Trophoblast cell (in vitro differentiated cells and primary cell): Measurements from ENCODE around the gene ASTN1.

Experiments used
- DNase-seq, 2 donors: peaks; one replicate each; pipeline ENCODE4 v3.0.0-alpha.2; 2016
- H2AFZ ChIP-seq: 2 replicates; pipeline ENCODE4 v1.6.1; 2013; ENCODE audit warnings: low read length, moderate library complexity, mild to moderate bottlenecking; ENCODE audit not compliant: insufficient read depth, poor library complexity
- H2AK5ac ChIP-seq: 2 replicates; pipeline ENCODE4 v1.6.1; 2013; ENCODE audit warnings: mild to moderate bottlenecking, low read length
- H2BK120ac ChIP-seq: 2 replicates; pipeline ENCODE4 v1.6.1; 2013; ENCODE audit warnings: low read length, mild to moderate bottlenecking, moderate library complexity; ENCODE audit not compliant: insufficient read depth, poor library complexity
- H2BK12ac ChIP-seq: 2 replicates; pipeline ENCODE4 v1.6.1; 2013; ENCODE audit warnings: mild to moderate bottlenecking, low read length, moderate library complexity
- H2BK5ac ChIP-seq: 2 replicates; pipeline ENCODE4 v1.6.1; 2013; ENCODE audit warnings: low read length, low read depth, moderate library complexity, mild to moderate bottlenecking; ENCODE audit not compliant: poor library complexity
- H3K14ac ChIP-seq: 2 replicates; pipeline ENCODE4 v1.6.1; 2013; ENCODE audit warnings: mild to moderate bottlenecking, low read length
- H3K18ac ChIP-seq: 2 replicates; pipeline ENCODE4 v1.6.1; 2013; ENCODE audit warnings: mild to moderate bottlenecking, low read length
- H3K23ac ChIP-seq: 2 replicates; pipeline ENCODE4 v1.6.1; 2013; ENCODE audit warnings: low read length
- H3K27ac ChIP-seq: 2 replicates; pipeline ENCODE4 v1.5.1; 2013; ENCODE audit warnings: low read depth, mild to moderate bottlenecking, inconsistent platforms, low read length, moderate library complexity
- H3K27me3 ChIP-seq: 2 replicates; pipeline ENCODE4 v1.6.1; 2013; ENCODE audit warnings: inconsistent platforms, mild to moderate bottlenecking, low read length, moderate library complexity; ENCODE audit not compliant: insufficient read depth
- H3K36me3 ChIP-seq, 2 experiments: 1 replicate in 1 of 2; 2 replicates in 1 of 2; pipeline ENCODE4 v1.6.1; 2013; ENCODE audit warnings: low read length in 2 of 2, mild to moderate bottlenecking in 2 of 2, moderate library complexity in 1 of 2; ENCODE audit not compliant: insufficient read depth in 2 of 2, control insufficient read depth in 1 of 2
- H3K4ac ChIP-seq: 2 replicates; pipeline ENCODE4 v1.6.1; 2013; ENCODE audit warnings: low read depth, mild to moderate bottlenecking, low read length, moderate library complexity
- H3K4me1 ChIP-seq, 2 experiments: 1 replicate in 1 of 2; 2 replicates in 1 of 2; pipeline ENCODE4 v1.6.1; 2013; ENCODE audit warnings: low read length in 2 of 2, mild to moderate bottlenecking in 2 of 2, moderate library complexity in 1 of 2; ENCODE audit not compliant: insufficient read depth in 2 of 2, control insufficient read depth in 1 of 2
- H3K4me2 ChIP-seq: 2 replicates; pipeline ENCODE4 v1.6.1; 2013; ENCODE audit warnings: inconsistent platforms, mild to moderate bottlenecking, low read length, moderate library complexity
- H3K4me3 ChIP-seq: 2 replicates; pipeline ENCODE4 v1.5.1; 2013; ENCODE audit warnings: mild to moderate bottlenecking, low read depth, low read length, inconsistent platforms
- H3K79me1 ChIP-seq: one replicate; pipeline ENCODE4 v1.6.1; 2013; ENCODE audit warnings: low read length
- H3K79me2 ChIP-seq: 2 replicates; pipeline ENCODE4 v1.6.1; 2013; ENCODE audit warnings: low read length, mild to moderate bottlenecking; ENCODE audit not compliant: control insufficient read depth, insufficient read depth, poor library complexity
- H3K9ac ChIP-seq: 2 replicates; pipeline ENCODE4 v1.6.1; 2013; ENCODE audit warnings: mild to moderate bottlenecking, low read length
- H3K9me3 ChIP-seq: 2 replicates; pipeline ENCODE4 v1.6.1; 2013; ENCODE audit warnings: low read depth, mild to moderate bottlenecking, control low read depth, inconsistent platforms, low read length; ENCODE audit not compliant: insufficient read depth
- H4K12ac ChIP-seq: 2 replicates; pipeline ENCODE4 v1.6.1; 2013; ENCODE audit warnings: low read depth, mild to moderate bottlenecking, low read length, moderate library complexity
- H4K8ac ChIP-seq: 2 replicates; pipeline ENCODE4 v1.6.1; 2013; ENCODE audit warnings: low read depth, mild to moderate bottlenecking, low read length, moderate library complexity
- H4K91ac ChIP-seq: one replicate; pipeline ENCODE4 v1.6.1; 2013; ENCODE audit warnings: low read depth, mild to moderate bottlenecking, low read length, moderate library complexity
- WGBS: extraction: QIAGEN DNeasy Blood & Tissue Kit; methylation state at CpG from one replicate; pipeline ENCODE4 v1.1.7; 2013; ENCODE audit warnings: missing lambda C conversion rate; ENCODE audit not compliant: insufficient read length, insufficient coverage; ENCODE audit errors: extremely low coverage; 5-methylcytosine and 5-hydroxymethylcytosine counted together

Gene ASTN1

GRCh38 chr1:177190308-177190970 lies 25.9 kb upstream of the ASTN1 start:
- H3K36me3 ChIP-seq = no peaks in the 10 kb centered on the region
- no peak overlapping the region for H3K4ac ChIP-seq
- no peak overlapping the region for H3K18ac ChIP-seq
- H4K91ac ChIP-seq = no peak overlapping the region
- no peak overlapping the region for H3K23ac ChIP-seq
- no peak overlapping the region for H2AK5ac ChIP-seq
- no peak overlapping the region for H3K14ac ChIP-seq
- H2BK5ac ChIP-seq = no peak overlapping the region
- H3K4me3 ChIP-seq = no peak overlapping the region
- no peaks in the 10 kb centered on the region for H3K79me2 ChIP-seq
- no CpG with 5 or more reads among the region's 3 CpGs for WGBS
- no peaks in the 10 kb centered on the region for H3K4me1 ChIP-seq
- H3K9ac ChIP-seq = peak overlapping the region; percentile 71
- H3K79me1 ChIP-seq = no peaks in the 10 kb centered on the region
- H3K4me2 ChIP-seq = no peak overlapping the region
- H3K9me3 ChIP-seq = no peaks in the 10 kb centered on the region
- DNase-seq = no peak
- no peak overlapping the region for H4K8ac ChIP-seq
- no peak overlapping the region for H2BK12ac ChIP-seq
- H3K27ac ChIP-seq = no peak overlapping the region
- H2AFZ ChIP-seq = no peak overlapping the region
- H2BK120ac ChIP-seq = no peak overlapping the region
- no peaks in the 10 kb centered on the region for H3K27me3 ChIP-seq
- no peak overlapping the region for H4K12ac ChIP-seq

DNA sequence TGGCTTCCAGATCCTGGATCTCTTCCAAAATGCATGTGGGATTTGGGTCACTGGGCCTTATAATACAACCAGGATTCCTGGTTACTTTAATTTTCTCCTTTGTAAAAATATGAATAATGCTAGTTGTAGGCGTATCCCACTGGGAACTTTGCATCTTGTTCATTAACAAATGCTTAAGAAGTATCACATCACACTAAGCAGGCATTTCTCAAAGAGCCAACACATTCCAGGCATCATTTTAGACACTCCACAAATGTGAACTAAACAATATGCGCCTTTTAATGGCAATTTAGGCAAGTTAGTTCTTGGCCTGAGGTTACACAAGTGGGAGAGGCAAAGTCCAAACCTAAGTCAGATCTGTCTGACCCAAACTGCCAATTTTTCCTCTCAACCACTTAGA lies 22.1 kb upstream of the ASTN1 start:
- Histone ChIP-seq H3K27me3 (no peaks in the 10 kb centered on the region), H3K18ac (no peak overlapping the region), H3K4me3 (no peak overlapping the region), H2AFZ (no peak overlapping the region), H3K36me3 (no peaks in the 10 kb centered on the region), H3K4me2 (no peak overlapping the region), H3K79me2 (no peaks in the 10 kb centered on the region), H4K12ac (no peak overlapping the region), H3K79me1 (no peaks in the 10 kb centered on the region), H3K4me1 (no peaks in the 10 kb centered on the region), H4K8ac (no peak overlapping the region), H3K4ac (no peak overlapping the region), H4K91ac (no peak overlapping the region), H3K23ac (no peak overlapping the region), H2BK5ac (no peak overlapping the region), H3K14ac (no peak overlapping the region), H2BK12ac (no peak overlapping the region), H3K9me3 (no peaks in the 10 kb centered on the region), H3K27ac (no peak overlapping the region), H2BK120ac (no peak overlapping the region), H3K9ac (no peak overlapping the region), H2AK5ac (no peak overlapping the region)
- DNase-seq = no peak
- no CpG with 5 or more reads among the region's 2 CpGs for WGBS

DNA sequence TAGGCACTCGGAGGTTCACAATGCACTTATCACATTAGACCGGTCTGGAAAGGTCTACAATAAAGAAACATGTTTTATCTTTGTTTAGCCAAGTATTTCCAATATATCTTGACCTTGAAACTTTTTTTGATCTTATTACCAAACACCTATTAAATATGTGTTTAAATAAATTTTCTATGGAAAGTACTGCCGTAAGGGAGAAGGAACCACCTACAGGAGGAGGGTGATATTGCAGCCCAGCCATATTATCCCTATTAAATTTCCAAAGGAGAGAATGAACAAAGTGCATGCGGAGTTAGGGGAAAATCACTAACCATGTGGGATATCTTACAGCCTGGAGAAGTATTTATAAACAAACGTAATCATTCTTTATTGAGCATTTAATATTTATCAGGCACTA lies 20.7 kb upstream of the ASTN1 start:
- Histone ChIP-seq H3K36me3 (no peaks in the 10 kb centered on the region), H2BK5ac (no peak overlapping the region), H3K4me2 (no peak overlapping the region), H3K4ac (no peak overlapping the region), H3K14ac (no peak overlapping the region), H4K91ac (no peak overlapping the region), H4K8ac (no peak overlapping the region), H2BK12ac (no peak overlapping the region), H2AFZ (no peak overlapping the region), H3K27ac (no peak overlapping the region), H4K12ac (no peak overlapping the region), H3K23ac (no peak overlapping the region), H3K9me3 (peaks cover 2% of the 10 kb centered on the region), H3K4me3 (no peak overlapping the region), H2AK5ac (no peak overlapping the region), H3K79me1 (no peaks in the 10 kb centered on the region), H3K18ac (no peak overlapping the region), H2BK120ac (no peak overlapping the region), H3K9ac (no peak overlapping the region), H3K4me1 (peaks cover 0 to 4% of the 10 kb centered on the region in 2 experiments), H3K79me2 (no peaks in the 10 kb centered on the region), H3K27me3 (peaks cover 7% of the 10 kb centered on the region)
- WGBS = no CpG with 5 or more reads among the region's 5 CpGs
- peak; percentile 19 to 61 for DNase-seq

- no peak overlapping the region for H3K9ac ChIP-seq
- H3K79me1 ChIP-seq = no peaks in the 10 kb centered on the region
- no peak overlapping the region for H3K4ac ChIP-seq
- no peak overlapping the region for H4K12ac ChIP-seq
- H3K27me3 ChIP-seq = peaks cover 9% of the 10 kb centered on the region
- no peak overlapping the region for H2BK12ac ChIP-seq
- H3K4me2 ChIP-seq = no peak overlapping the region
- no peak overlapping the region for H3K23ac ChIP-seq
- no peaks in the 10 kb centered on the region for H3K36me3 ChIP-seq
- WGBS = no CpG with 5 or more reads among the region's 2 CpGs
- H3K27ac ChIP-seq = no peak overlapping the region
- no peak overlapping the region for H4K91ac ChIP-seq
- peaks cover 2% of the 10 kb centered on the region for H3K9me3 ChIP-seq
- no peak overlapping the region for H2BK5ac ChIP-seq
- H3K4me3 ChIP-seq = no peak overlapping the region
- H3K18ac ChIP-seq = no peak overlapping the region
- no peak overlapping the region for H2BK120ac ChIP-seq
- H2AFZ ChIP-seq = no peak overlapping the region
- peaks cover 0 to 4% of the 10 kb centered on the region in 2 experiments for H3K4me1 ChIP-seq
- no peak overlapping the region for H4K8ac ChIP-seq
- DNase-seq = no peak
- H3K14ac ChIP-seq = no peak overlapping the region
- H2AK5ac ChIP-seq = no peak overlapping the region
- H3K79me2 ChIP-seq = no peaks in the 10 kb centered on the region
These were observed 19.3 kb upstream of the ASTN1 start for GRCh38 chr1:177183836-177184235.
